HG03520 (cell line): Measurements from ENCODE around the gene TUBA3E.
A peak's percentile ranks its signal among the peaks of the same experiment; 100 is the strongest.
"Not testable (repeated sequence)": the region's sequence is repeated elsewhere in the genome, so short reads cannot be mapped to it uniquely, and the experiment has no call there.

ENCODE experiments used
- ATAC-seq: cut with Tn5 transposase; IDR thresholded peaks from one replicate; pipeline ENCODE4 v1.9.1; 2021; ENCODE audit warnings: mild to moderate bottlenecking, moderate library complexity; ENCODE audit not compliant: unreplicated experiment

Gene TUBA3E

GRCh38 chr2:130150181-130151144 is 47.8 kb downstream of the TUBA3E start:
- no peak for ATAC-seq

- ATAC-seq, result not testable (repeated sequence)
Observed at GRCh38 chr2:130148515-130148914, 49.7 kb downstream of the TUBA3E start.

GRCh38 chr2:130145006-130145414 is 53.2 kb downstream of the TUBA3E start, which contains the start of gene CCDC74B:
Gene CCDC74B (minus strand): TSS chr2:130145112. CDS start chr2:130144996, 116 bp downstream.
- peak; percentile 86 for ATAC-seq

GRCh38 chr2:130143266-130144039 is 54.8 kb downstream of the TUBA3E start:
- ATAC-seq, result not testable (repeated sequence)

GRCh38 chr2:130142396-130143265 is 55.6 kb downstream of the TUBA3E start:
- not testable (repeated sequence) for ATAC-seq
